Stimulated activated CD4-positive, alpha-beta T cell treated with anti-CD3 and anti-CD28 coated beads, Interleukin-1b, Interleukin-23, amount 100 ng/mL, for 48 hours (primary cell): ENCODE measurements around the gene TMEM100.

Experiments used
- DNase-seq: peaks from one replicate; pipeline ENCODE4 v3.0.0-alpha.2; 2020

The TMEM100 gene, protein sequence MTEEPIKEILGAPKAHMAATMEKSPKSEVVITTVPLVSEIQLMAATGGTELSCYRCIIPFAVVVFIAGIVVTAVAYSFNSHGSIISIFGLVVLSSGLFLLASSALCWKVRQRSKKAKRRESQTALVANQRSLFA

DNA sequence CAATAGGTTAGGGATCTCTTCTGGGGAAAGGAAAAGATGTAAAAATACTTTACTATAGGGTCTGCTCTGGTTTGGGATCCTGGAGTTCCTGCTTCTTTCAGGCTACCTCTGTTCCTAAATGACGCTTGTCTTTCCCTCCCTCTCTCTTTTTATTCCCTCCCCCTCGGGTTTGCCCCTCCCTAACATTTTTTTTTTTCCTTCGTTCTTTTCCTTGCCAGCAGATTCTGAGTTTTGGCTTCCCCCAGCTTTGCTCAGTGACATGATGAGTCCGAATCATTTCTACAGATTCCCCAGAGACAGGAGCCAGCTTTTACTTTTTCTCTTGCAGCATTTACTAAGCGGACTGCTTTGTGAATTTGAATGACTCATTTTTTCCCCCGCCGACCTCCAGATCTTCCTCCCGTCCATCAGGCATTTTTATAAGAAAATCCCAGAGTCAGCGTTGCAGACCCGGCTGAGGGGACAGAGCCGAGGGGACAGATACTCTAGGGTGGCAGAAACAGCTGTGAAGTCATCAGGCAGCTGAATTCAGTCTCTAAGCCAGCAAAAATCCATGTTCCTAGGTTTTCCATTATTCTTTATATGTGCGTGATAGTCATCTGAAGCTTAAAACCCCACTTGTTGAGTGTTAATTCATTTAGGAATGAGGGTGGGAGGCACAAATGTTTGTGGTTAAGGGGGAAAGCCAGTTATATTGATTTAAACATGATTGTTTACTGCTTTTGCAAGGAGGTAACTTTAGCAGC lies at the start of gene TMEM100:
TMEM100 (minus strand) TSS at position 123 of the 746 bp plus-strand sequence. CDS start 1,794 bp downstream, outside the sequence.
- DNase-seq: no peak

DNA sequence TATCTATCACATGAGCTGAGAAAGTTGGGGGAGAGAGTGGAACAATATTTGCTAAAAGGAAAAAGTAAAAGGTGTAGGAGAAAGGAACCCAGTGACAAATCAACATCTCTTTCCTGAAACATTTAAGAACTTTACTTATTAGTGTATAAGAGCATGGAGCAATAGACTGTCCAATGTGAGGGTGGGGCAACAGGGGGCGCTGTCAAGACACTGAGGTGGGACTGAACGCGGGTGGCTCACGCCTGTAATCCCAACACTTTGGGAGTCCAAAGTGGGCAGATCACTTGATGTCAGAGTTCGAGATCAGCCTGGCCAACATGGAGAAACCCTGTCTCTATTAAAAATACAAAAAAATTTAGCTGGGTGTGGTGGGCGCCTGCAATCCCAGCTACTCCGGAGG lies 49.4 kb upstream of the TMEM100 start:
- no peak for DNase-seq

DNA sequence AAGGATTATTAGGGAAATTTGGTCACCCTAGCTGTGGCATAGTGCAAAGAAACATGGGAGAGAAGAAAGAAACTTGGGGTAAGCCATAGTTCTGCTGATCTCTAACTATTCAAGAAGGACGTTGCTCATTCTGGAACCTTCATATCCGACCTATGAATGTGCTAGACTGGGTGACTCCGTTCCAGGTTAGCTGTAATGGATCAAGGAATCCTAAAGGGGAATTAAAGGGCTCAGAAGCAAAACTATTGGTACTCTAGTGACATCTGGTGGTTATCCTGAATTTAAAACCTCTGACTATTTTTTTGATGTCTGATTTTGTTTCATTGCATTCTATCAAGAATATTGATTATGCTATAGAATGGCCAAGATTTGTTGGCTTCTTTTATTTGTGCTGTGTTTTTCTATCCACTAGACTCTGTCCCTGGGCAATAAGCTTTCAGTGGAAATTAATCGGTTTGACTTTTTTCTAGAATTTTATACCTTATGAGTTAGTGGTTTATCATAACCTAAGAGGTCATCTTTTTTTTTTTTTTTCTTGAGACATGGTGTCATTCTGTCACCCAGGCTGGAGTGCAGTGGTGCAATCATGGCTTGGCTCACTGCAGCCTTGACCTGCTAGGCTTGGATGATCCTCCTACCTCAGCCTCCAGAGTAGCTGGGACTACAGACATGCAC lies 47.7 kb upstream of the TMEM100 start:
- DNase-seq: no peak

DNA sequence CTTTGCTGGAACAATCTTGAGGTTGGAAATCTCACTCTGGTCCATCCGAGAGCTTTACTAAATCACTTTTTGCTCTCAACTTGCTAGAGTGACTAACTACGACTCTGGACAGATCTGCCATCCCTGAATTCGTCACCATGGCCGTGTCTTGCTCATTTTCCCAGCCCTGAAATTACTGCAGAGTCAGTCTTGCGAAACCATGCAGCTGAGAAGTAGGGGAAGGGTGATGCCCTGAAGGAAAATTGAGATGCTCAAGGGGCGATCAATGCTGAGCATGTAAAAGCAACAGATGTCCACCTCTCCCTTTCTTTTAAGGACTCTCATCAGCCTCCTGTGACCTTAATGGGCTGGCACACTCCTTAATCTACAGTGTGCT lies 46.9 kb upstream of the TMEM100 start:
- no peak for DNase-seq

DNA sequence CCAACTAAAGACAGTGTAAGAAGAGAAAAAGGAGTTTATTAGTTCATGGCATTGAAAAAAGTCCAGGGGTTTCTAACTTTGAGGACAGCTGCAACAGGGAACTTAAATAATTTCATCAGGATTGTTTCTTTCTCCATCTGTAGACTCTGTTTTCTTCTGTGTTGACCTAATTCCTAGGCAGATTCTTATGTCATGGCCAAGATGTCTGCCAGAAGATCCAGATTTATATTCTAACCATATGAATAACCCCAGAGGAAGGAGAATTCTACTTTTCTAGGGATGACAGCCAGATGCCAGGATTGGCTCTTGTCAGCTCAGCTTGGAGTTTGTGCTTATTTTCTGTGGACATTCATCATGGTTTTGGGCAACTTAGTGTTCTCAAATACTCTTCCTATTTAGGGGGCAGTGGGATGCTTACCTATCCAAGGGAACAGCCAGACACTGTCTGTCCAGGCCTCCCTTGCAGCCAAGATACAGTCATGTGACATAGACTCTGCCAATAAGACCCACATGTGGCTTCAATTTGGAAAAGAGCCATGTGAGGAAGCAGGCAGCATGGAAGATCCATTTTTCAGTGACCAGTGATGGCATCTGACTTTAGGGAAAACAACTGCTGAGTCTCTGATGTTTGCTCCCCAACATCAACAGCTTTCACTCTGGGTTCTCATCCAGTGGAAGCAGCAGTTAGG lies 46.4 kb upstream of the TMEM100 start:
- no peak for DNase-seq

DNA sequence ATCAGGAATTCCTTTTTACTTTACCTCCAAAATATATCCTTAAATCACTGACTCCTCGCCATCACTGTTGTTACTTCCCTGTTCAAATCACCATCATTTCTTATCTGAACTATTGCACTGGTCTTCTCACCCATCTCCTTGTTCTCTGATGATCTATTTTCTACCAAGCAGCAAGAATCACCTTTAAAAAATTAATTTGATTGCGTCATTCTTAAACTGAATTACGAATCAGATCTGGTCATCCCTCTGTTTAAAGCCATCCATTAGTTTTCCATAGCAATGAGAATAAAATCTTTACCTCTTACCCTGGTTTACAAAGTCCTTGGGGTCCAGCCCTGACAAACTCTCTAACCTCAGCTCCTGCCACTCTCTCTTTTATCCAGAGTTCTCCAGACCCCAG lies 42.8 kb upstream of the TMEM100 start:
- no peak for DNase-seq

DNA sequence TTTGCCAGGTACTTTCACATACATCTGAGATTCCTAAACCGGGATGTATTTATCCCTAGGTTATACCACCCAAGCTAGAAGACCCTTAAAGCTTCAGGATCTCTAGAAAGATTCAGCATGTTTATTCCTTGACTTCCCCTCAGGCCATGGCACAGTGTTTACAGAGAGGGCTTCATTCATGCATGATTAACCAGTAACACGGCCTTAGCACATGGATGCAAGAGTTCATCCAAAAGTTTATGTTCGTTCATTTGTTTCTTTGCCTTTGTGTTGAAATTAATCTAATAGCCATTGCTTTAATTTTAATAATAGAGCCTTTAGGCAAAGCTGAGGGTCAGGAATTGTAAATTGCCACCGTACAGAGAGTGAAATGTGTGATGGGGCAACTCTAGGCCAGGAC lies 41.9 kb upstream of the TMEM100 start:
- no peak for DNase-seq

DNA sequence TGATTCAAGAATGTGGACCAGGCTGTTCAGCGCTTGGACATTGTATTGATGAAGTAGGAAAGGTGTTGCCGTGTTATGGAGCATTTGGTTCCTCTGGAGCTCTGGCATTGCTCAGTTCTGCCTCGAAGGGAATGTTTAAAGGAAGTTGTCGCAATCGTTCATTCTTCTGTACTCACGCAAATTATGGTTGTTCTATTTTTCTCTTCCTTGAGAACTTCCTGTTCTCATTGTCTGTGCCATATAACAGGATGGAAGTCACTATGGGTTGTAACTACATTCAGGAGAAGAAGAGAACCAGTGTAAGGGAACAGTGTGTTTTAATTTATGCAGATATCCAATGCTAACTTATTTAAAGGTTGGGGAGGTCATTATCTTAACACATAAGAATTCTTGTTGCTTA lies 41.2 kb upstream of the TMEM100 start:
- no peak for DNase-seq

DNA sequence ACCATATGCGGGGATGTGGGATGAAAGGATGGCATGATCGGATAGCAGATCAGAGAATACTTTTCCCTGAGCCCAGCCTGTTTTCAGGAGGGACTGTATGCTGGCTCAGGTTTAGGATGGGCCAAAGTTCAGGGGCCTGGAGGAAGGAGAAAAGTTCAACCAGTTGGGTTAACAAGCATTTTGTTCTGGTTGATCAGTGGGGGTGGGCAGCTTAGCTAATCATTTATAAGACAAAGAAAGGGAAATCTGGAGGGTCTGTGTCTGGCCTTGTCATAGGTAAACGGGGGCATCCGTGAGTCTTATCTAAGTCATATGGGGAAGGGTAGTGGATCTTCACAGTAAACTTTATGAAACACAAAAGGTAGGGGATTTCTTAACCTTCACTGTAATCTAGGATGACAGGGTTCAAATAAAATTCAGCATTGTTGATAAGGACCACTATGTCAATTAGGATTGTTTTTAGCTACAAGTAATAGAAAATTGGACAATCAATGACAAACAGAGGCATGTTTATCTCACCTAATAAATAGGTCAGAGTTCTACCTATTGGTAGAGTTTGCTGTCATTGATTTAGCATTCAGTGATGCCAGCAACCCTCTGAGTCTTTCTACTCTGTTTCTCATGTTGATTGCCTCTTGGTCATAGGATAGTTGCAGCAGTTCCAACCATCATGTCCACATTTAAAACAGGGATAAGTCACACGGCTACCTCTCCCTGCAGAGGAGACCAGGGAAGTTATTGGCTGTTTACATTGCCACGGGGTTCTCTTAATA lies 39.6 kb upstream of the TMEM100 start:
- DNase-seq: no peak

DNA sequence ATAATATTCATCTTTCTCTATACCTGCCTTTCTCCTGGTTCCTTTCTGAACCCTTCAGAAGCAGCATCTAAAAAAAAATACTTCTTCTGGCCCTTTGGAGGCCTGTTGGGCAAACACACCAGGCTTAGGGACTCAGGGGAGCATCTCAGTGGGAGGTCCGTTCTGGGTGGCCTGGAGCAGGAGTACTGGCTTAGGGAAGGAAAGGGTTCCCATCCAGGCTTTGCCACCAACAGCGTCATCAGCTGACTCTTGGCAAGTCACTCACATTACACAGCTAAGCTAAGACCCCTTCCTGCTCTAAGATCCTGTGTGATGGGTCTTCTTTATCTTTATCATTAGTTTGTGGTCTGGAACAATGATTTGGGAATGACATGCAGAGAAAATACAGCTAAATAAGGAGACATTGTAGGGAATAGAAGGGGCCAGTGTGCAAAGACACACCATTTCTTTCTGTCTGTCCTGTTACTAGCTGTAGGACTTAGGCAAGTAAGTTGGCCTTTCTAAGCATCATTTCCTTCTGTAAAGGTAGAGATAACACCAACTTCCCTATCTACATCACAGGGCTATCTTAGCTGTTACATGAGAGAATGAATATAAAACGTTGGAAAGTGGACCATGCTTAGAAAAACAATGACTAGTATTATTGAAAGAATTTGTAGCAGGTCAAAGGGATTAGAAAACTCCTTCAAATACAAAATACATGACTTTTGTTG lies 38.1 kb upstream of the TMEM100 start:
- no peak for DNase-seq

DNA sequence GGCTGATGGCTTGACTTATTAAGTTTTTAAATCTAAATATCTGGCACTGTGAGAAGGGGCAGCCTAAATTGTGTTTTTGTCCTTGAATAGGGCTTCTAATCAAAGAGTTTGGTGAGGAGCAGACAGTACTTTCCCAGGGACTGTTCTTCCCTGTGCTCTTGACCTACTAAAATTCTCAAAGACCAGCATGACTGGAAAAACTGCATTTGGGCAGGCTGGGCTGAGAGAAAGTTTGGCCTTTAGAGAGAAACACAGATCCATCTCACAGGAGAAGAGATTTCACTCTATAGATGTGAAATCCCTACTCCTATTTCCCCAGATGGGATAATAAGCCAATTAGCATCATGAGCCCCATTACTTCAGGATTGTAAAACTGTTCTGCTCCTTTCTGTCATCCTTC lies 35.5 kb upstream of the TMEM100 start:
- no peak for DNase-seq

DNA sequence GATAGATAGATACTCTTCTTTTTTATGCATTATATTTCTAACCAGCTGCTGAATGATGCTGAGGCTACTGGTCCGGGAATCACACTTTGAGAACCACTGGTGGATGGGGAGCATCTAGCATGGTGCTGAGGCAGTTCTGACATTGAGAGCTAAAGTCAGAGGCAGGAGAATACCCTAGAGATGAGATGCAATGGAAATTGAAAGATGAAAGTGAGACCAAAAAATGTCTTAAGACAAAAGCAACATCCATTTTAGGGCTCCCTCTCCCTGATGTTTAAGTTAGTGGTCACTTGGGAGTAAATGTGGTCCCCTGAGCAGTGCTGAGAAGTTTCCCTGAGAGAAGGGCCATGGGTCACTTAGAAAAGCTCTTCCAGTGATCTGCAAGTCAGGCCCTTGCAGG lies 35.0 kb upstream of the TMEM100 start:
- no peak for DNase-seq

DNA sequence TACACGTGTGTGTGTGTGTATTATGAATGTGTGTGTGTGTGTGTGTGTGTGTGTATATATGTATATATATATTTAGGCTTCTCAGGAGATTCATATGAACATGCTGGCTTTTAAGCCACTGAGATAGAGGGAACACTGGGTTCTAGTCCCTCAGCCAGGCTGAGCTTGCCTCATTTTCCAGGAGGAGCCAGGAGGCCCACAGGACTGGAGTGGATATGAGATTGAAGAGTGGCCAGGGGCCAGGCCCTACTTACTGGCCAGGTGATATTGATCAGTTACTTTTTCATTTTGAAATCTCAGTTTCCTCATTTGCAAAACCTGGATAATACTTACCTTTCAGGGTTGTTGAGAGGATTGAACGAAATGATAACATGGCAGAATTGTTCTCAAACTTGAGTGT lies 34.0 kb upstream of the TMEM100 start:
- no peak for DNase-seq

DNA sequence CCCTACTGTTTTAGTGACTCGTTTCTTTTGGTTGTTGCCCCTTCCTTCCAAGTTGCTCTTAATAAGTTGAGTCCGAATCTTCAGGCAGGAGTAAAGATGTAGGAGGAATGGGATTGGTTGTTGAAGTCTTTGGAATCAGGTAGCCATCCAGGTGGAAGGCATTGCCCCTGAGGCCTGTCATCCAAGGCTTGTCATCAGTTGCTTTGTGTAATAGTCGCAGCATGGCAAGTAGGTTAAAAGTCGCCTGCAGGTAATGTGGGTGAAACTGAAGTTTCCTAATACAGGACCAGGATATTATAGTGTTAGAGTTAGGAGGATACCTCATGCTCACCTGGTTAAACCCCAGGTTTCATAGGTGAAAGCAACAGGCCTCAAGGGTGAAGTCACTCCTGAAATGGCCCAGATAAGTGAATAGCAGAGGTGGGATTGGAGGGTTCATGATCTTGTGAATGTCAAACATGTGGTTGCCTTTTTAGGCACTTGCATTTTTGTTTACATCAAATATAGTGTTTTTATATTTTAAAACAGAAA lies 29.1 kb upstream of the TMEM100 start:
- no peak for DNase-seq

DNA sequence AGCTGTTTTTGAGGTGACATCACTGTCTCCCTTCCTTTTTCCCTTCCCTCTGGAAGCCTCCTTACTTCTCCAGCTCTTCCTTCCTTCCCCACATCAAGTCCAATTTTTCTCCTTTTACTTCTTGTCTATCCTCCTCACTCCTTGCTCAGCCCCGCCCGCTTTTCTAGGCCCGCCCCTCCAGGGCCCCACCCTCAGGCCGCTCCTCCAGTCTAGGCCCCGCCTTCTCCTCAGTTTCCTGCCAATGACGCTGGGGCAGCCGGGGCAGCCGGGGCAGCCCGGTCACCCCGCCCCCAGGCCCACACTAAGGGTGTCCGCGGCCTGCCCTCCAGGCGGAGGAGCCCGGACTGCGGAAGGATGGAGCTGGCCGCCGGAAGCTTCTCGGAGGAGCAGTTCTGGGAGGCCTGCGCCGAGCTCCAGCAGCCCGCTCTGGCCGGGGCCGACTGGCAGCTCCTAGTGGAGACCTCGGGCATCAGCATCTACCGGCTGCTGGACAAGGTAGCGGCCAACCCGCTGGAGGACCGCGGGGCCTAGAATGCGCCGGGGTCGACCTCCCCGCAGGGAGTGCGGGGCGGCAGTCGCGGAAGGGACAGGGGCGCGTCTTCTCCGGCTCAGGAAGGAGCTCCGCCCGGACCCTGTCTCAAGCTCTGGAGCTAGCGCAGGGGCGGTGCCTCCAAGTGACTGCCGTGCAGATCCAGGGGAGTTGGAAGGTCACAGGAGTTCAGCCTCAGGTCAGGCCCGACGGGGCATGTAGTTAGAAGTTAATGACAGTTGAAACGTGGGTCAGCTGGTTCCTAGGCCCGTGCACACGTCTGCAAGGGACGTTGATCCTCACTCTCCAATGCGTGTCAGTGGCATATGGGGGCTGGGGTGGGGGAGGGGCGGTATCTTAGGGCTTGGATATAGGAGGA lies 28.3 kb upstream of the TMEM100 start, which contains the start of gene PCTP:
PCTP (plus strand) TSS at position 302 of the 908 bp plus-strand sequence; CDS start at position 355, 53 bp downstream.
- peak; percentile 87 for DNase-seq

DNA sequence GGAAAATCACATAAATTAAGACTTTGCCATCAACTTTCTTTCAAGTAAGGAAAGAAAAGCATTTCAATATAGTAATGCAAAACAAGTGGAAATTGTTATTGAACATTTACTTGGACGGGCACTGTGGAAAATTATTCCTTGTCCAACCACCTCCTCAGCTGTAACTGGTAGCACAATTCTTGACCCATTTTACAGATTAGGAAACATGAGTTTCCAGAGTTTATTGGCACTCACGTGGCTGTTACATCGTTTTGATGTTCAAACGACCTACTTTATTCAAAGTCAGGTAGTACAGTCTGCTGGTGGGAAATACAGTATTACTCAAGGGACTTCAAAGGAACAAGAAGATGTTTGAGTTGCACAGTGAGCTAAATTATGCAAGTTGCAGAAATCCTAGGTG lies 27.3 kb upstream of the TMEM100 start:
- no peak for DNase-seq

DNA sequence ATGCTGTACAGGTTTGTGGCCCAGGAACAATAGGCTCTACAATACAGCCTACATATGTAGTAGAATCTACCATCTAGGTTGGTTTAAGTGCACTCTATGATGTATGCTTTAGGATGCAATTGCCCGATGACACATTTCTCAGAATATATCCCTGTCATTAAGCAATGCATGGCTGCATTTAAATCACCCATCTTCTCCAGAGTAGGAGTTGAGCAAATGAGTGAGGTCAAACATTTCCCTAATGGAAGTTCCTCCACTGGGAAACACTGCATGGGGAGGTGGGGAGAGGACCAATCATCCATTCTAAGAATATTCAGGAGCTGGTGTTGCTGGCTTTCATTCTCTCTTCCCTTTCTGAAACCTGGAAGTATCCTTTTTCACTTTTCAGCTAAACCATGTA lies 26.2 kb upstream of the TMEM100 start:
- DNase-seq: no peak

DNA sequence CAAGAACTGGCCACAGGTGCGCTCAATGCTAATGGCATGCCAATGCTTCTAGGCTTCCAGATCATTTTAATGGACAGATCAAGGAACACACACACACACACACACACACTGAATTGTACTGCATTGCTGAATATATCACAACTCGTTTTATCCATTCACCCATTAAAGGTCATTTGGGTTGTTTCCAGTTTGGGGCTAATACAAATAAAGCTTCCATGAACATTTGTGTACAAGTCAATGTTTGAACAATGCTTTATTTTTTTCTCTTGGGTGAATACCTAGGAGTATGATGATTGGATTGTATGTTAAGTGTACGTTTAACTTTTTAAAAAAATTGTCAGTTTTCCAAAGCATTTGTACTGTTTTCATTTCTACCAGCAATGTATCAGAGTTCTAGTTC lies 24.5 kb upstream of the TMEM100 start:
- DNase-seq: no peak

DNA sequence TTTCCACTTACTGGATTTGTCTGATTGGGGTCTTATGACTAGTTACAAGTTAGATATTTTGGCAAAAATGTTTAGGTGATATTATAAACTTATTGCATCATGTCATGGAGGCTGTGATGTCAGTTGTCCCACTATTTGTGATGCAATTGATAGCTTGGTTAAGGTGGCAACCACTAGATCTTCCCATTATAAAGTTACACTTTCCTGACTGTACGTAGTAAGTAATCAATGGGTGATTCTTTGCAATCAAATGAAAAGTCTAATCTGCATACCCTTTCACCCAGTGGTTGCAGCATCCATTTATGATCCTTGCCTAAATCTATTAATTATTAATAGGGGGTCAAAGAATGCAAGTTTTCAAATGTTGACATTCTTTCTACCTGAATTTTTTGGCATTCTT lies 23.8 kb upstream of the TMEM100 start:
- DNase-seq: no peak

DNA sequence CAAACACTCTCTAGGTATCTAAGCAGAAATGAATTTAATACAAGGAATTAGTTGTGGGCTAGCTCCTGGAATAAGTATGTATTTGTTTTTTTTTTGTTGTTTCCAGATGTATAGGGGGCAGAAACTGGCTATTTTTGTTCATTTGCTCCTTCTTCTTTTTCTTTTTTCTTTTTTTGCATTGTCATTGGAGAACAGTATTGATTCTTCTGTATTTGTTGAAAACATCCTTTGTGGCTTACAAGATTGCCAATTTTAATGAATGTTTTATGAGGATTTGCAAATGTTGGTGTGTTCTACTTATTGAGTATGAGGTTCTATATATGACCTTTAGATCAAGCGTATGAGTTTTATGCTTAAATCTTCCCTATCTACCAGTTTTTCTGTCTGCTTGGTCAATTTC lies 22.6 kb upstream of the TMEM100 start:
- no peak for DNase-seq
